Keratinocyte (primary cell): ENCODE data around the gene TRA2B.

Source experiments
- CTCF ChIP-seq, 3 experiments: IDR thresholded peaks in 1 of 3; conservative IDR thresholded peaks in 1 of 3; optimal IDR thresholded peaks in 1 of 3; 2 replicates in 2 of 3; 3 replicates in 1 of 3; pipeline versions ENCODE3 to v1.5.1; 2011; ENCODE audit warnings: low read length in 3 of 3, mild to moderate bottlenecking in 3 of 3, moderate library complexity in 2 of 3, control low read depth in 1 of 3, inconsistent platforms in 1 of 3; ENCODE audit not compliant: insufficient read depth in 2 of 3; ENCODE audit errors: extremely low read depth in 1 of 3
- EZH2 ChIP-seq: IDR thresholded peaks from one replicate; pipeline ENCODE4 v1.6.1; 2012; ENCODE audit warnings: inconsistent platforms, mild to moderate bottlenecking, low read length, moderate library complexity

GRCh38 chr3:185927501-185928200 is 10.2 kb downstream of the TRA2B start:
- TF ChIP-seq CTCF (optimal IDR thresholded peaks at IDR 0.05 in 1 of 3, IDR thresholded peaks at IDR 0.05 in 1 of 3, conservative IDR thresholded peaks at IDR 0.05 in 1 of 3; ENCODE audit: extremely low read depth in 1 of 3, insufficient read depth in 2 of 3, low read length in 3 of 3) (no peak), EZH2 (no peak)
